ENCODE results near the gene CNKSR3. TPM values are rescaled to one million over a fixed set of nuclear protein-coding genes. Genes with fewer than 3 reads are reported as not detected.

Gene CNKSR3
- total and polyA plus RNA-seq, 4 experiments from 2014 or later: not detected

DNA sequence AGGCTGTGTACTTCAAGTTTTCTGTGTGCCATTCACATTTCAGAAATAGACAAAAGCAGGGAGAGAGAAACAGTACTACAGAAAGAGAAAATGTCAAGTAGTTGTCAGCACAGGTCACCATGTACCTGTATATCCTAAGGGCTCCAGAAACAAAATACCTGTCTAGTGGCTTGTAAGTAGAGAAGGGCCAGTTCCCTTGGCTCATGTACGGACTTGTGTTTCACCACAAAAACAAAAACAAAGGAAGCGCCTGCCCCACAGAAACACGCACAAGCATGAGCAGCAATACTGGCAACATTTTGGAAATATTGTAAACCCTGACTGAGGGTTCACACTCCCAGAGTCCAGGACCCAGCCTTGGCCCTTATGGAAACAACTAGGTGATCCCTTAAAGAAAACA lies 44.3 kb downstream of the CNKSR3 start:
- H3K9me3 Mint-ChIP-seq: peaks cover 0 to 10% (median 6%) of the 10 kb centered on the region in 8 donors
- CTCF ChIA-PET (ENCODE audit: partially characterized antibody): no interaction called here
- DNase-seq: no peak

DNA sequence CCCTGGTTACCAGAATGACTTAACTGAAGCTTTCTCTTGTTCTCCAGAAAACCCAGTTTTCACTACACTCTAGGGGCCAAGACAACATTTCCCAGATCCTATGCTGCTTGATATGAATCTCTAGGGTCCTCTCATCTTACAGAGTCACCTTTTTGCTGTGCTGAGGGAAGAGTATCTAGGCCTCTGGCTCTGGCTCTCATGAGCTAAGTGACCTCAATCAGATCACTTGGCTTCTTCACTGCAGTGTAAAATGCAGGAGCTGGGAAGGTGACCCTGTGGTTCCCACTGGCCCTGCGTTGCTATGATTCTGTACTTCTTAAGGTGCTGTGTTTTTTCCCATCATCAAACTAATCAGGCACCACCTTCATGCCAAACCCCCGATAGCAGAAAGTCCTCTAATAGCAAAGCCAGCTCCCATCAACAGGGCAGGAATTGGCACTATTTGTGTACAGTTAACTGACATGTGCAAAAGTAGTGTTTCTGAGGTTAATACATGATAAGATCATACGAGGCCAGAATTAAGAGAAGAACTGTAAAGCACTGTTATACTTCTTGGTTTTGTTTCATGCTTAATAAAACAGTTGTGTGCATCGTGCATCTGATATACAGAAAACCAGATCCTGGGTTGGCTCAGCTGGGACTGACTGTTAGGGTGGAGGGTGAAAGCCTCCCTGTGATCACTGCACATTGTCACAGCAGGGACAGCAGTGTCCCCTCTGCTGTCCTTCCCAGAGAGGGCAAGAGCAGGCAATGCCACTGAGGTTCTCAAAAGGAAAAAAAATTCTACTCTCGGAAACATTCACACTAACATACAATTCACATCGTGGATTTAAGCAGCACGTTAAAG lies 46.7 kb downstream of the CNKSR3 start:
- no peaks in the 10 kb centered on the region for H3K9me3 ChIP-seq (ENCODE audit: control insufficient read depth in 1 of 2, low read length in 2 of 2)
- H3K27me3 ChIP-seq (ENCODE audit: insufficient read depth, low read length): no peaks in the 10 kb centered on the region
- H3K4me1 Mint-ChIP-seq: peaks cover 0 to under 1% (median under 1%) of the 10 kb centered on the region in 4 donors
- POLR2A ChIA-PET (ENCODE audit: partially characterized antibody): no interaction called here
- H3K27ac ChIP-seq (ENCODE audit: low read depth, low read length): no peak overlapping the region
- H3K36me3 ChIP-seq (ENCODE audit: insufficient read depth, low read length): no peaks in the 10 kb centered on the region
- no peaks in the 10 kb centered on the region for H3K9me3 Mint-ChIP-seq
- H3K4me3 ChIP-seq (ENCODE audit: low read length in 2 of 2): no peak overlapping the region
- H3K27me3 Mint-ChIP-seq: peaks cover 2 to 3% of the 10 kb centered on the region in 2 donors
- no peaks in the 10 kb centered on the region for H3K4me1 ChIP-seq (ENCODE audit: insufficient read depth, low read length)
- no peak overlapping the region for H3K27ac Mint-ChIP-seq
- H3K4me3 Mint-ChIP-seq: no peak overlapping the region
- DNase-seq: no peak
- intact Hi-C loops (cut with micrococcal nuclease): no loop called here
- CTCF ChIA-PET (ENCODE audit: partially characterized antibody): no interaction called here
- no peaks in the 10 kb centered on the region for H3K36me3 Mint-ChIP-seq

More for the DNA sequence above, 44.3 kb downstream of the CNKSR3 start:
- Histone ChIP-seq H3K9me3 (ENCODE audit: control insufficient read depth in 1 of 2, low read length in 2 of 2) (peaks cover 0 to 4% of the 10 kb centered on the region in 2 donors), H3K27ac (ENCODE audit: low read depth, low read length) (no peak overlapping the region), H3K4me1 (ENCODE audit: insufficient read depth, low read length) (no peaks in the 10 kb centered on the region), H3K36me3 (ENCODE audit: insufficient read depth, low read length) (no peaks in the 10 kb centered on the region), H3K27me3 (ENCODE audit: insufficient read depth, low read length) (no peaks in the 10 kb centered on the region), H3K4me3 (ENCODE audit: low read length in 2 of 2) (no peak overlapping the region)
- H3K27me3 Mint-ChIP-seq: peaks cover 1 to 3% of the 10 kb centered on the region in 2 donors
- no peak overlapping the region for H3K4me3 Mint-ChIP-seq
- no peaks in the 10 kb centered on the region for H3K36me3 Mint-ChIP-seq
- POLR2A ChIA-PET (ENCODE audit: partially characterized antibody): no interaction called here
- intact Hi-C loops (cut with micrococcal nuclease): no loop called here
- H3K27ac Mint-ChIP-seq: no peak overlapping the region
- H3K4me1 Mint-ChIP-seq: no peaks in the 10 kb centered on the region

DNA sequence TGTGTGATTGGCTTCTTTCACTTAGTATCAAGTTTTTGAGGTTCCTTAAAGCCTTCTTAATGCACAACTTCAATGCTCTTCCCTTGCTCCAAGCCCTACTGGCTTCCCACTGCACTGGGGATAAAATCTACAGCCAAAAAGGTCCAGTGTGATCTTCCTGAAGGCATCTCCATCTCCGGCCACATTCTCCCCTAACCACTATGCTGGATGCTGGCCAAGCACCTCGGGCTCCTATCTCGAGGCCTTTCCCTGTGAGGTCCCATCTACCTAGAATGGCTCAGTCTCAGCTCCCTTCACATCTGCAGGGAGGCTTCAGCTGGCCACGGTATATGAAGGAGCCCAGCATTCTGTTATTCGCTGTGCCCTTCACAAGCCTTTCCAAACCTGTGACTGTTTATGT lies 48.1 kb downstream of the CNKSR3 start:
- intact Hi-C loops (cut with micrococcal nuclease): no loop called here
- Mint-ChIP-seq H3K4me3 (no peak overlapping the region), H3K27ac (no peak overlapping the region), H3K36me3 (no peaks in the 10 kb centered on the region), H3K4me1 (peaks cover 4 to 7% (median 5%) of the 10 kb centered on the region in 4 donors), H3K9me3 (peaks cover 0 to 2% (median 0%) of the 10 kb centered on the region in 8 donors), H3K27me3 (peaks cover 3 to 8% of the 10 kb centered on the region in 2 donors)
- Histone ChIP-seq H3K9me3 (ENCODE audit: control insufficient read depth in 1 of 2, low read length in 2 of 2) (no peaks in the 10 kb centered on the region), H3K4me3 (ENCODE audit: low read length in 2 of 2) (no peak overlapping the region), H3K36me3 (ENCODE audit: insufficient read depth, low read length) (no peaks in the 10 kb centered on the region), H3K27ac (ENCODE audit: low read depth, low read length) (no peak overlapping the region), H3K4me1 (ENCODE audit: insufficient read depth, low read length) (no peaks in the 10 kb centered on the region), H3K27me3 (ENCODE audit: insufficient read depth, low read length) (no peaks in the 10 kb centered on the region)
- POLR2A ChIA-PET (ENCODE audit: partially characterized antibody): no interaction called here
- DNase-seq: no peak
- CTCF ChIA-PET (ENCODE audit: partially characterized antibody): no interaction called here

DNA sequence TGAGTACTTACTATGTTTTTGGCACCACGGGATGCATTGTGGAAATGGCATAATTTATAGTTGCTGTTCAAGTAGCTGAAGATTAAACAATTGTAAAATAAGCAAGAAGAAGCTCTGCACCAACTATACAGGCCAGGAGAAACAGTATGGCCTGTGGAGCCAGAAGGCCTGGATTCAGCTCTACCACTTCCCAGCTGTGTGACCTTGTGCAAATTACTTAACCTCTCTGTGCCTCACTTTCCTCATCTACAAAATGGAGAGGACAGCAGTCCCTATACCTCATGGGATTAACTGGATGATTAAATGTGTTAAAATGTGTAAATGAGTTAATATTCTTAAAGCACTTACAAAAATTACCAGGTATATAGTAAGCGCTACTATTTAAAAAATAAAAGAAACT lies 49.1 kb downstream of the CNKSR3 start:
- Histone ChIP-seq H3K4me3 (ENCODE audit: low read length in 2 of 2) (no peak overlapping the region), H3K27ac (ENCODE audit: low read depth, low read length) (no peak overlapping the region), H3K4me1 (ENCODE audit: insufficient read depth, low read length) (no peaks in the 10 kb centered on the region), H3K9me3 (ENCODE audit: control insufficient read depth in 1 of 2, low read length in 2 of 2) (no peaks in the 10 kb centered on the region), H3K36me3 (ENCODE audit: insufficient read depth, low read length) (no peaks in the 10 kb centered on the region), H3K27me3 (ENCODE audit: insufficient read depth, low read length) (no peaks in the 10 kb centered on the region)
- Mint-ChIP-seq H3K9me3 (peaks cover 0 to 2% (median 0%) of the 10 kb centered on the region in 8 donors), H3K27me3 (peaks cover 3 to 8% of the 10 kb centered on the region in 2 donors), H3K27ac (no peak overlapping the region), H3K4me1 (peaks cover 4 to 7% (median 5%) of the 10 kb centered on the region in 4 donors), H3K36me3 (no peaks in the 10 kb centered on the region), H3K4me3 (no peak overlapping the region)
- ChIA-PET POLR2A (ENCODE audit: partially characterized antibody) (no interaction called here), CTCF (ENCODE audit: partially characterized antibody) (no interaction called here)
- no peak for DNase-seq
- intact Hi-C loops (cut with micrococcal nuclease): no loop called here

DNA sequence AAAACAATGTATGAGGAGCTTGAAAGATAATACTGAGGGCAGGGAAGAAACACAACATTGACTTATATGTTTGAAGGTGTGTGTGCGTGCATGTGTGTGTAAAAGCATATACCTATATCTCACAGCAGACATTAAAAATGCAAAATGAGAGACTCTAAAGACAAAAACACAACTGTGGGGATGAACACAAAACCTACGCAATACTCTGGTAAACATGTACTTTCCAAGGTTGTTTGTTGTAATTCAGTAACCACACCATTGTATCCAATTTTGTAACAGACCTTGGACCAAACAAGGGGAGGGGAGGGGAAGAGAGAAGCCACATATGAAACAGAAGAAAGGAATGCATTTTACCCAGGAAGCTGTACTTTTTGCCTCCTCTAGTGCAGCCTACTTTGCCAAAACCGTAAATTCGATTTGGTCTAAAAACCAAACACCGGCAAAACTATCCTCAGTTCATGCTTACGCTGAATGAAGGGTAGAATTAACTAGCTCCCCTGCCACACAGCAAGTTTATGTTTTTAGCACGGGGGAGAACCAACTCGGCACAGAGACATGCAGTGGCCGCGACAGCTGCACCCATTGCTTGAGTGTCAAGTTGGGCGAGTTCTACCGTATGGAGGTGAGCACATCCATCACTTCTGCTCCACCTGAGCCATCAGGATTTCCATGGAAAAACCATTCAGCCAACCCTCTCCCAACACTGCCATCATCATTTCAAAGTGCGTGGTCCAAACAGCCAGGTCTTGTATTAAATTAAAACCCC lies 50.0 kb downstream of the CNKSR3 start:
- Mint-ChIP-seq H3K9me3 (peaks cover 0 to 2% (median 0%) of the 10 kb centered on the region in 8 donors), H3K27me3 (peaks cover 3 to 10% of the 10 kb centered on the region in 2 donors), H3K4me1 (peaks cover 4 to 7% (median 5%) of the 10 kb centered on the region in 4 donors), H3K27ac (no peak overlapping the region), H3K4me3 (no peak overlapping the region), H3K36me3 (no peaks in the 10 kb centered on the region)
- DNase-seq: no peak
- Histone ChIP-seq H3K4me1 (ENCODE audit: insufficient read depth, low read length) (no peaks in the 10 kb centered on the region), H3K36me3 (ENCODE audit: insufficient read depth, low read length) (no peaks in the 10 kb centered on the region), H3K9me3 (ENCODE audit: control insufficient read depth in 1 of 2, low read length in 2 of 2) (no peaks in the 10 kb centered on the region), H3K27me3 (ENCODE audit: insufficient read depth, low read length) (no peaks in the 10 kb centered on the region), H3K4me3 (ENCODE audit: low read length in 2 of 2) (no peak overlapping the region), H3K27ac (ENCODE audit: low read depth, low read length) (no peak overlapping the region)
- intact Hi-C loops (cut with micrococcal nuclease): no loop called here
- POLR2A ChIA-PET (ENCODE audit: partially characterized antibody): no interaction called here
- CTCF ChIA-PET (ENCODE audit: partially characterized antibody): no interaction called here

DNA sequence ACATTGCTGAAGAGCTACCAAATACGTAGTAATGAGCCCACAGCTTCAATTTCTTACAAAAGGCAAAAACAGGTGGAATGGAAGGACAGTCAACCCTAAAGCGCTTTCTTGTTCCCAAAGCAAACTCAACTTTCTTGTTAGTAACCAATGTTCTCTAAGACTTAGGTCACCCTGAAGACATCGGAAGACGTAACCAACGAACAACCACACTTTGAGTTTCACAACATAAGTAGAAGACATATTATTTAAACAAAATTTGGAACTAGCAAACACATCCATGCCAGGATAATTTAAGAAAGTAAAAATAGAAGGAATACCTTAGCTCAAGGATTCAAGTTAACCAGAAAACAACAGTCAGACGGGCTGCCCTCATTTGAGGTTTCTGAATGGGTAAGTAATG lies 51.0 kb downstream of the CNKSR3 start:
- H3K4me1 Mint-ChIP-seq: peaks cover 4 to 7% (median 5%) of the 10 kb centered on the region in 4 donors
- peaks cover 0 to 2% (median 0%) of the 10 kb centered on the region in 8 donors for H3K9me3 Mint-ChIP-seq
- H3K4me3 Mint-ChIP-seq: no peak overlapping the region
- H3K36me3 Mint-ChIP-seq: no peaks in the 10 kb centered on the region
- DNase-seq: no peak
- intact Hi-C loops (cut with micrococcal nuclease): no loop called here
- H3K4me3 ChIP-seq (ENCODE audit: low read length in 2 of 2): no peak overlapping the region
- H3K36me3 ChIP-seq (ENCODE audit: insufficient read depth, low read length): no peaks in the 10 kb centered on the region
- H3K4me1 ChIP-seq (ENCODE audit: insufficient read depth, low read length): no peaks in the 10 kb centered on the region
- H3K27ac ChIP-seq (ENCODE audit: low read depth, low read length): no peak overlapping the region
- ChIA-PET CTCF (ENCODE audit: partially characterized antibody) (no interaction called here), POLR2A (ENCODE audit: partially characterized antibody) (no interaction called here)
- no peaks in the 10 kb centered on the region for H3K9me3 ChIP-seq (ENCODE audit: control insufficient read depth in 1 of 2, low read length in 2 of 2)
- no peak overlapping the region for H3K27ac Mint-ChIP-seq
- H3K27me3 Mint-ChIP-seq: peaks cover 3 to 10% of the 10 kb centered on the region in 2 donors
- H3K27me3 ChIP-seq (ENCODE audit: insufficient read depth, low read length): no peaks in the 10 kb centered on the region
